HG03108 (cell line): ENCODE measurements around the gene PAK1IP1.
"Not testable (repeated sequence)": the region's sequence is repeated elsewhere in the genome, so short reads cannot be mapped to it uniquely, and the experiment has no call there.

ENCODE experiments used
- ATAC-seq: cut with Tn5 transposase; IDR thresholded peaks from one replicate; pipeline ENCODE4 v1.9.1; 2021; ENCODE audit warnings: moderate library complexity; ENCODE audit not compliant: unreplicated experiment

Gene PAK1IP1

GRCh38 chr6:10690651-10691445 lies 3.9 kb upstream of the PAK1IP1 start:
- ATAC-seq: no peak

GRCh38 chr6:10692965-10693538 lies 1.7 kb upstream of the PAK1IP1 start:
- ATAC-seq: no peak

DNA sequence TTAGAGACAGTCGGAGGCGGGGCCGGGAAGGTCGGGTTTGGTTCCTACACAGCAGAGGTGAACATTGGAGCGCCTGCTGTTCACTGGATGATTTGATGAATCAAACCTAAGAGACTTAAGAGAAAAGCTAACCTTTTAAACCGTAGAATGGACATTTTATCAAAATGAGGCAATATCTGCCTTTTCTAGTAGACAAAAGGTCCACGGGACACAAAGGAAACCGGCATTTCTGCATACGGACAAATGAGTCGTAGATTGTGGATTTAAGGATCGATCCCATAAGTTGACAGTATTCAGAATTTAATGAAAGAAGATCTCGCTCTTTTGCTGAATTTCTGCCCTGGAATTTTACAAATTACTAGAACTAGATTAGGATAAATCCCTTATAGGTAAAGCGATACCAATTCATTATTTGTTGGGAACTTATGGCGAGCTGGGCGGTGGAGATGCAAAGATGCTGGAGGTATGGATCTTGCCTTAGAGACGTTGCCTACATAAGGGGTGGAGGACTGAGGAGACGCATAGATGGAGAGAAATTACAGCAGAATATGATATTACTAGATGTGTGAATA lies 400 bp downstream of the PAK1IP1 start:
- ATAC-seq: no peak

DNA sequence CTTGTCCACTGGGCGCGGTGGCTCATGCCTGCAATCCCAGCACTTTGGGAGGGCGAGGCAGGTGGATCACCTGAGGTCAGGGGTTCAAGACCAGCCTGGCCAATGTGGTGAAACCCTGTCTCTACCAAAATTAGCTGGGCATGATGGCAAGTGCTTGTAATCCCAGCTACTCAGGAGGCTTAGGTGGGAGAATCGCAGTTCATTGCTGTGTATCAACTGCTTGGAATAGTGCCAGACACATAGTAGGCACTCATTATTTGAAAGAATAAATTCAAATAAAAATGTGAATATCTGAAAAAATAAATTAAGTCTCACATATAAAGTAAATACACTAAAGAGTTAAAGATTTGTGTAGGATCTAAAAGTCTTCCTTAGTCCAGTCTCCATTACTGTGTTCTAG lies 1.9 kb downstream of the PAK1IP1 start:
- ATAC-seq: no peak

DNA sequence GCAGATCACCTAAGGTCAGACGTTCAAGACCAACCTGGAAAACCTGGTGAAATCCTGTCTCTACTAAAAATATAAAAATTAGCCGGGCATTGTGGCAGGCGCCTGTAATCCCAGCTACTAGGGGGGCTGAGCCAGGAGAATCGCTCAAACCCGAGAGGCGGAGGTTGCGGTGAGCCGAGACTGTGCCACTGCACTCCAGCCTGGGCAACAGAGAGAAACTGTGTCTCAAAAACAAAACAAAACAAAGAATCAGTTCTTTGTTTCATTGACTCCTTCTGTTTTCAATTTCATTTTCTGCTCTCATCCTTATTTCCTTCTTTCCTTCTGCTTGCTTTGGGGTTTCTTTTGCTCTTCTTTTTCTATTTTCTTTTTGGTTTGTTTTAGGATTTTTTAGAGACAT lies 19.2 kb downstream of the PAK1IP1 start:
- no peak for ATAC-seq

DNA sequence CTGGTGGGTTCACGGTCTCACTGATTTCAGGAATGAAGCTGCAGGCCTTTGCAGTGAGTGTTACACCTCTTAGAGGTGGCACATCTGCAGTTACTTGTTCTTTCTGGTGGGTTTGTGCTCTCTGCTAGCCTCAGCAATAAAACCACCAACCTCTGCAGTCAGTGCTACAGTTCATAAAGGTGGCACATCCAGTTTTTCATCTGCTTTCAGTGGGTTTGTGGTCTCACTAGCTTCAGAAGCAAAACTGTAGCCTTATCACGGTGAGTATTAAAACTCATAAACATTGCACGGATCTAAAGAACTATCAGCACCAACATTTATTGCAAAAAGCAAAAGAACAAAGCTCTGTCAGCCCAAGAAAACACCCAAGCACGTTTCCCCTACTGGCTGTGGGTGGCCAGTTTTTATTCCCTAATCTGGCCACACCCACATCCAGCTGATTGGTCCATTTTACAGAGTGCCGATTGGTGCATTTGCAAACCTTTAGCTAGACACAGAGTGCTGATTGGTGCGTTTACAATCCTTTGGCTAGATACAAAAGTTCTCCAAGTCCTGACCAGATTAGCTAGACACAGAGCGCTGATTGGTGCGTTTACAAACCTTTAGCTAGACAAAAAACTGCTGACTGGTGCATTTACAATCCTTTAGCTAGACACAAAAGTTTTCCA lies 24.7 kb downstream of the PAK1IP1 start:
- no peak for ATAC-seq

- no peak for ATAC-seq
These were observed 25.1 kb downstream of the PAK1IP1 start for GRCh38 chr6:10719964-10720264.

DNA sequence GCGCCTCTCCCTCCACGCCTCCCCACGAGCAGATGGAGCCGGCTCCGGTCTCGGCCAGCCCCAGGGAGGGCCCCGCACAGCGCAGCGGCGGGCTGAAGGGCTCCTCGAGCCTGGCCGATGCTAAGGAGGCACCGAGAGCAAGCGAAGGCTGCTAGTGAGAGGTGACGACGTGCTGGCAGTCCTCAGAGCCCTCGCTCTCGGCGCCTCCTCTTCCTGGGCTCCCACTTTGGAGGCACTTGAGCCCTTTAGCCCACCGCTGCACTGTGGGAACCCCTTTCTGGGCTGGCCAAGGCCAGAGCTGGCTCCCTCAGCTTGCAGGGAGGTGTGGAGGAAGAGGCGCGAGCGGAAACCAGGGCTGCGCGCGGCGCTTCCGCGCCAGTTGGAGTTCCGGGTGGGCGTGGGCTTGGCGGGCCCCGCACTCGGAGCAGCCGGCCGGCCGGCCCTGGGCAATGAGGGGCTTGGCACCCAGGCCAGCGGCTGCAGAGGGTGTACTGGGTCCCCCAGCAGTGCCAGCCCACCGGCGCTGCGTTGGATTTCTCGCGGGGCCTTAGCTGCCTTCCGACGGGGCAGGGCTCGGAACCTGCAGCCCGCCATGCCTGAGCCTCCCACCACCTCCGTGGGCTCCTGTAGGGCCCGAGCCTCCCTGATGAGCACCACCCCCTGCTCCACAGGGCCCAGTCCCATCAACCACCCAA lies 25.6 kb downstream of the PAK1IP1 start:
- no peak for ATAC-seq

GRCh38 chr6:10720960-10721849 lies 26.4 kb downstream of the PAK1IP1 start:
- ATAC-seq: not testable (repeated sequence)

DNA sequence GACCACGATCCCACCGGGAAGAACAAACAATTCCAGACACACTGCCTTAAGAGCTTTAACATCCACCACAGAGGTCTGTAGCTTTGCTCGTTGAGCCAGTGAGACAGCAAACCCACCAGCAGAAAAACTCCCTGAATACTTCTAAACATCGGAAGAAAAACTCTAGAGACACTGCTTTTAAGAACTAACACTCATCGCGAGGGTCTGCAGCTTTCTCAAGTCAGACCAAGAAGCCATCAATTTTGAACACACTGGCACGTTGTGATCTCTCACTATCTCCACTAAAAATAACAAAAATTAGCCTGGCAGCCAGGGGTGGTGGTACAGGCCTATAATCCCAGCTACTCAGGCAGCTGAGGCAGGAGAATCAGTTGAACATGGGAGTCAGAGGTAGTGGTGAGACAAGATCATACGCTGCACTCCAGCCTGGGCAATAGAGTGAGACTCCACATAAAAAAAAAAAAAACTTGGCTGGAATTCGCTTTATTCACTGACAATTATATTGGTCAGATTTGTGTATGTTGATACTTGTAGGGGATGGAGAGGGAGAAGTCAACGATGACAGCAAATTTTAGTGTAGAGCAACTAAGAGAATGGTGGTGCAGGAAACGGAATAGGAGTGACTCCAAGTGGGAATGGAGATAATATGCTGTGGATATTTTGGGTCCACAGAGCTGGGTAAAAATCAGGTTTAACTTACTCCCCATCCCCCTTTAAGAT lies 27.2 kb downstream of the PAK1IP1 start:
- ATAC-seq: no peak

DNA sequence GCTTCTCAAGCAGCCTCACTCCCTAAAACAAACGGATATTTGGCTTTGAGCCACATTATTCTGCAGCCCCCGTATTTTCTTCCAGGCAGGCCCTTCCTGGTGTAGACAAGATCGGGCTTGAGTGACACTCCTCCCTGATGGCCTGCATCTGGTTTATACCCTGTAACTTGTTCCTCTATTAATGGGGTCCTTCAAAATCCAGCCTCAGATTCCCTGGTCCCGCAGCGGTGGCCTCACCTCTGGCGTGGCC lies 27.7 kb downstream of the PAK1IP1 start:
- no peak for ATAC-seq

GRCh38 chr6:10722820-10723566 lies 28.2 kb downstream of the PAK1IP1 start, which contains the start of gene TMEM14C:
TMEM14C (plus strand) TSS chr6:10723070; CDS start chr6:10724614, 1,544 bp downstream.
- ATAC-seq: peak; percentile 95

GRCh38 chr6:10723567-10723881 lies 28.8 kb downstream of the PAK1IP1 start:
- no peak for ATAC-seq

DNA sequence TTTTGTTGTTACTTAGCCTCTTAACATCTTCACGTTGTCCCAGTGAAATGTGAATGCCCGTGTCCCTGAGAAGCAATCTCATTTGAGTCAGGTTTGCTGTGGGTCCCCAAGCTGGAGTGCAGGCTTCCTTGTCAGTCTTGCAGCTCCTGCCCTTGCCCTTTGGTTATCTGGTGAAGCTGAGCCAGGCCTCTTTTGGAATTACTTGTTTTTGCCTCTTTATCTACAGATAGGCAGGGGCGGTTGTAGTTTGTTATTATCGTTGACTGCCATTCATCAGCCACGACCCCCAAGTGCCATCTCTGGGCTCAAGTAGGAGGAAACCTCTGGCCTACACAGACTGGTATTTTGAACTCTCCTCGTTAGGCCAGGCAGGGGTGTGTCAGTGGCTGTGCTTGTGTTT lies 30.3 kb downstream of the PAK1IP1 start:
- no peak for ATAC-seq

DNA sequence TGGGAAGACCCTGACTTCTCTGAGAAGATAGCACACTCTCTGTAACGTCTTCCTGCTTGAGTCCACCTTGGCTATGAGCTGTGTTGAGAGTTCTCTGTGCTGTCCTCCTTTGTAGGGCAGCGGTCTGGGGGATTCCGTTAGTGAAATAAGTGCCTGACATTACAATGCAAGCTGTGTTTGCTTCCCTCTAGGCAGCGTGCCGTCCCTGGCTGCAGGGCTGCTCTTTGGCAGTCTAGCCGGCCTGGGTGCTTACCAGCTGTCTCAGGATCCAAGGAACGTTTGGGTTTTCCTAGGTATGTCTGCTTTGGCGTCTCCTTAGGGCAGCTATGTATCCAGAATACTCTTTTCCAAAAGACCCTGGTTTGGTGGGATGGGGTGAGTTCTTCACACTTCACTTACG lies 30.9 kb downstream of the PAK1IP1 start:
- ATAC-seq: no peak

- no peak for ATAC-seq
These were observed 35.5 kb downstream of the PAK1IP1 start for GRCh38 chr6:10730254-10730653.

DNA sequence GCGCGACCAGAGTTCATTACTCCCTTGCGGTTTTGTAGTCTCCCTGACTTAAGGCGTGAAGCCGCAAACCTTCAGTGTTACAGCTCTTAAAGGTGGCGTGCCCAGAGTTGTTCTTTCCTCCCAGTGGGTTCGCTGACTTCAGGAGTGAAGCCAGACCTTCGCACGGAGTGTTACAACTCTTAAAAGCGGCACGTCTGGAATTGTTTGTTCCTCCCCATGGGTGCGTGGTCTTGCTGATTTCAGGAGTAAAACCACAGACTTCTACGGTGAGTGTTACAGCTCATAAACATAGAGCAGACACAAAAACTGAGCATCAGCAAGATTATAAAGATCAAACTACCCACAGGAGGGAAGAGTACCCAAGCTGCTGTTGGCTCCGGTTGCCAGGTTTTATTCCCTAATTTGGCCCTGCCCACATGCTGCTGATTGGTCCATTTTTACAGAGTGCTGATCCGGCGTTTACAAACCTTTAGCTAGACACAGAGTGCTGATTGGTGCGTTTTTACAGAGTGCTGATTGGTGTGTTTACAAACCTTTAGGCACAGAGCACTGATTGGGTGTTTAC lies 38.5 kb downstream of the PAK1IP1 start:
- no peak for ATAC-seq

- no peak for ATAC-seq
These were observed 39.1 kb downstream of the PAK1IP1 start for GRCh38 chr6:10733863-10734262.

GRCh38 chr6:10736731-10737130 lies 42.0 kb downstream of the PAK1IP1 start:
- no peak for ATAC-seq
